ENCODE measurements around the gene KIF1C.

Gene KIF1C

GRCh38 chr17:4969551-4970173 is 28.1 kb upstream of the KIF1C start:
- H3K4me3 ChIP-seq = no peak overlapping the region
- TF ChIP-seq CTCF (IDR thresholded peaks at IDR 0.05) = no peak
- DNase-seq (ENCODE audit: low spot score) = no peak
- H3K27ac ChIP-seq = peak overlapping the region; percentile 85 to 98

GRCh38 chr17:4970273-4970672 is 27.5 kb upstream of the KIF1C start:
- Histone ChIP-seq H3K27ac (peak overlapping the region in 1 of 2 donors; percentile 98), H3K4me3 (no peak overlapping the region)
- no peak for TF ChIP-seq CTCF (IDR thresholded peaks at IDR 0.05)
- DNase-seq (ENCODE audit: low spot score) = no peak

GRCh38 chr17:4971826-4972225 is 25.9 kb upstream of the KIF1C start:
- Histone ChIP-seq H3K27ac (peak overlapping the region in 1 of 2 donors; percentile 8), H3K4me3 (no peak overlapping the region)
- TF ChIP-seq CTCF (IDR thresholded peaks at IDR 0.05) = no peak
- DNase-seq (ENCODE audit: low spot score) = no peak

- Histone ChIP-seq H3K27ac (peak overlapping the region in 1 of 2 donors; percentile 8), H3K4me3 (no peak overlapping the region)
- TF ChIP-seq CTCF (IDR thresholded peaks at IDR 0.05) = no peak
- DNase-seq (ENCODE audit: low spot score) = no peak
Observed at GRCh38 chr17:4972322-4972721, 25.4 kb upstream of the KIF1C start.

- TF ChIP-seq CTCF (IDR thresholded peaks at IDR 0.05) = no peak
- H3K27ac ChIP-seq = peak overlapping the region in 1 of 2 donors; percentile 8
- H3K4me3 ChIP-seq = no peak overlapping the region
- no peak for DNase-seq (ENCODE audit: low spot score)
Observed at GRCh38 chr17:4972752-4973151, 25.0 kb upstream of the KIF1C start.

GRCh38 chr17:4973256-4974114 is 24.3 kb upstream of the KIF1C start:
- no peak for DNase-seq (ENCODE audit: low spot score)
- H3K4me3 ChIP-seq = no peak overlapping the region
- peak overlapping the region; percentile 36 to 50 for H3K27ac ChIP-seq
- no peak for TF ChIP-seq CTCF (IDR thresholded peaks at IDR 0.05)
